Stimulated activated CD4-positive, alpha-beta T cell treated with anti-CD3 and anti-CD28 coated beads, Interleukin-1b, Interleukin-23, amount 100 ng/mL, for 48 hours (primary cell): ENCODE measurements around the gene AK8.
A peak's percentile ranks its signal among the peaks of the same experiment; 100 is the strongest.
"Not testable (repeated sequence)": the region's sequence is repeated elsewhere in the genome, so short reads cannot be mapped to it uniquely, and the experiment has no call there.

ENCODE experiments used
- DNase-seq: peaks from one replicate; pipeline ENCODE4 v3.0.0-alpha.2; 2020

Gene AK8

DNA sequence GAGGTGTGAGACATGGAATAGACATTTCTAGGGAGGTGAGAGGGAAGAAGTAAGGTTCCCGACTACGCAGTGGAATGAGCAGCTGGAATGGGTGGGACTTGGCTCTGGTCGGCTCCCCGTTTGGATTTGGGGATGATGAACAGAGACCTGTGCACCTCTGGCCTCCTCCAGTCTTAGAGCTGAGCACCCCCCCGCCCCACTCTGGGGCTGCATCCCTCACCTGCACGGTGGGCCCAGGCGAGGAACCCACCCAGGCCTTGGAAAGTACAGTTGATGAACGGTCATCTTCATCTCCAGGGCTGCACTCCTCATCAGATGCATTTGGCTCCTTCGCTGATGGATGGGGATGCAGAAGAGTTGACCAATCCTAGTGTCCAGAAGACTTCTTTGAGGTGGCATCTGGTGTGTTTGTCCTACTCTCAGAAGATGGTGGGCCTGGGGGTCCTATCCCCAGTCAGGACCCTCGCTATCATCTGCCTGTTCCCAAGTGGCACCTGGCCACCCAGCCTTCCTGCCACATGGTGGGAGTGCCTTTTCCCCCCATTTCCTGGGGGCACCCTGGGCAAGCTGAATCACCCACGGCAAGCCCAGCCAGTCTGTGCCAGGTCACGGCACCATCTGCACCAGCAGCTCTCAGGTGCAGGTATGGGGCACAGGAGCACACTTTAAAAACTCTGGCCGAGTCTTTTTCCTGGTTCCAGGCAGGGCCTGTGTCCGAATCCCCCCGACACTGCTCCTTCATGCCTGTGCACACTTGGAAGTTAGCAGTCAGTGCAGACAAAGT lies 137.4 kb downstream of the AK8 start:
- no peak for DNase-seq

DNA sequence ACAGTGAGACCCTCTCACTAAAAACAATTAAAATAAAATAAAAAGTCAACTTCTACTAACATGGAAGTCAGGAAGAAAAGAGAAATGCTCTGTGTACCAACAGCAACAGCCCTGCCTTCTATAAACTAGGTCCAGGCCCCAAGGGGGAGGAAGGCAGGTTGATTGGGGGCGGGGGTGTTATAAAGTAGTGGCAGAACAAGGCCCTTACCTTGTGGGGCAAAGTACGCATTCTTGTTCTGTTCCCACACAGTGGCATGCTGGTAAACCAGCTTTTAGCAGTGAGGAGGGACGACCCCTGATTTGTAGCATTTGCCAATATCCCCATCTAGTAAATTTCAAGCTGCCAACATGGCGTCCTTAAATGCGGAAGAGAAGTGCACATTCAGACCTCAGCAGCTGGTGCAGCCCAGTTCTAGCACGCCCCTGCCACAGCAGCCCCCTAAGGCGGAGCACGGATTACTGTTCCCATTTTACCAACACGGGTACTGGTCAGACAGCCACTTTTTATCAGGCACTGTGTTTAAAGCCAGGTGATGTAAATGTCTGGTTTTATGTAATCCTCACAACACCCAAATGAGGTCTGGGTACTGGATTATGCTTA lies 138.3 kb downstream of the AK8 start:
- no peak for DNase-seq

- no peak for DNase-seq
Measured at GRCh38 chr9:132733260-132733815, 144.7 kb downstream of the AK8 start.

DNA sequence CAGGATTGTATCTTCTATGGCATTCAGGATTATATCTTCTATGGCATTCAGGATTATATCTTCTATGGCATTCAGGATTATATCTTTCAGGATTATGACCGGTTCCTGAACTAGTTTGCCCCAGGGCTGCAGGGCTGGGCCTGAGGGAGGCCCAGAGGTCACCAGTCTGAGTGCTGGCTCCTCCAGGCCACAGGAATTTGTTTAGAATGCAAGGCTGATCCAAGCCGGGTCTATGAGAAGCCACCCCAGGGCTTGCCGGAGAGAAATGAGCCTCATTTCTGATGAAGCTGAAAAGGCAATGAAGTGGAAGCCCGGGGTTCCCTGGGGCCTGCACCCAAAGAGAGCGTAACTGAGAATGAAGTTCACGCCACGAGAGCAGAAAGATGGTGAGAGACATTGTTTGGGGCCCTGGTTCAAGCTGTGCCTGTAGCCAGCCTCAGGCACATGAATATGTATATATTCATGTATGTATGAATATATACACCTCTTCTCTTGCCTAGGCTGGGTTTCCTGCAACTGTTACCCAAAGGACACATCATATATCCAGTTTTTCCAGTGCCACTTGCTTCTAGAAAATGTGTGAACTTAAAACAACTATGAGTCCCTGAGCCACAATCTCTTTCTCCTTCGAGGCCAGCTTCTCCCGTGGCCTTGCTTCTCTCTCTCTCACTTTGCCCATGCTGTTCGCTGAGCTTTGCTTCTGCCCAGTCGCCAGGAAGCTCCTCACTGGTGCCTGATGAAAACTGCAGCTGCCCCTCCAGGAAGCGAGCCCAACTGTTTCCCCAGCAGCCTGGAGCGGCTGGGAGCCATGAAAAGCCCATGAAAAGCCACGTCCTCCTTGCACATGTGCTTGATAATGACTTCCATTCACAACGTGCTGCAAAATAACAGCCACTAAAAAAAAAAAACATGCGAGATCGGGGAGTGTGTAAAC lies 145.5 kb downstream of the AK8 start:
- DNase-seq = no peak

DNA sequence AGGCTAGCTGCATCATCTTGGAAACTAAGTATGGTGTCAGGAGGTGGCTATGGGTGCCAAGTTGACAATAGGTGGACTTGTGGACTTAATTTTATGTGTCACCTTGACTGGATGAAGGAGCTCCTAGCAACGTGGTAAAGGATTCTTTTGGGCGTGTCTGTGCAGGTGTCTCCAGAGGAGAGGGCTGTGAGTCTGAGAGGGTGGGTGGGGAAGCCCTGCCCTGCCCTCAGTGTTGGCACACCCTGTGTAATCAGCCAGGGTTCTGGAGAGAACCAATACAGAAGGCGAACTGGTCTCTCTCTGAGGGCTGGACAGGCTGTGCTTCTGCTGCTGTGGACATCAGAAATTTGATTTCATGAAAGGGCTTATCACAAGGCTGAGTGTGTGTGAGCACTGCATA lies 146.9 kb downstream of the AK8 start:
- no peak for DNase-seq

DNA sequence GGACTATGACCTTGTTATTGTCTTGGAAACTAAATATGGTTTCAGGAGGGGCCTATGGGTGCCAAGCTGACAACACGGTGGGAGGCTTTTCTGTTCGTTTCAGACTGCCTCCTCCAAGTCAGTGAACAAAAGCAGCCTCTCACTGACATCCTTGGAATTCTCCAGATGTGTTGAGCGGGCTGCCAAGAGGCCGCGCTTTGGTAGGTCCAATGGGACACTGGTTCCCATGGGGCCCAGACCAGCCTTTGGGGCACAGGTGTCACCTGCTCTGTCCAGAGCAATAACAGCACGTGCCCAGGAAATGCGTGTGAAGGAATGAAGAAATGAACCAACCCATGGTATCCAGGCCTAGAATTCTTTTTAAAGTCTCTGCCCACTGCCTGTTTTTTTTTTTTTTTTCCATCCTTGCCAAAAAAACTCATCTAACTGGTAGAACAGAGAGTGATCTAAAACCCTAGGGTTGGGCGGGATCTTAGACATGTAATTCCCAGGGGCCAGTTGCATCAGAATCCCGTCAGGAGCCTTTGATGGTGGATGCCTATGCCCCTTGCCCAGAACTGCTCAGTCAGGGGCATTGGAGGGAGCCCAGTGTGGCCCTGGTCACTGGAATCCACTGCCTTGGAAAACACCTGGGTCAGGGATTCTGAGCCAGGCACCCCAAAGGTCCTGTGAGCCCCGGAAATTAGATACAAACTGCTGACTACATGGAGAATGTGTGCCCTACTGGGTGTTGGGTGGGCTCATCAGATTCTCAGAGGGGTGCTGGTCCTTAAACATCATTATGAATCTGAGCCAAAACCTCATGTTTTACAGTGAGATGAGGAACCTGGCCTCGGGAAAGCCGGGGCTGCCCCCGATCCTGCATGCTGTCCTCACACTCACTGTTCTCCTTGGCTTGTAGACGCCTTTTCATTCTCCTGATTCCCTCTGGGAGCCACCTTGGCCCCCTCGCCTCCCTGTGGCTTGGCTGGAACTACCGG lies 147.7 kb downstream of the AK8 start:
- DNase-seq = no peak

GRCh38 chr9:132729235-132729890 lies 148.7 kb downstream of the AK8 start:
- DNase-seq = no peak

- DNase-seq = no peak
Measured at GRCh38 chr9:132728497-132728896, 149.6 kb downstream of the AK8 start.

GRCh38 chr9:132728071-132728470 lies 150.0 kb downstream of the AK8 start:
- no peak for DNase-seq

DNA sequence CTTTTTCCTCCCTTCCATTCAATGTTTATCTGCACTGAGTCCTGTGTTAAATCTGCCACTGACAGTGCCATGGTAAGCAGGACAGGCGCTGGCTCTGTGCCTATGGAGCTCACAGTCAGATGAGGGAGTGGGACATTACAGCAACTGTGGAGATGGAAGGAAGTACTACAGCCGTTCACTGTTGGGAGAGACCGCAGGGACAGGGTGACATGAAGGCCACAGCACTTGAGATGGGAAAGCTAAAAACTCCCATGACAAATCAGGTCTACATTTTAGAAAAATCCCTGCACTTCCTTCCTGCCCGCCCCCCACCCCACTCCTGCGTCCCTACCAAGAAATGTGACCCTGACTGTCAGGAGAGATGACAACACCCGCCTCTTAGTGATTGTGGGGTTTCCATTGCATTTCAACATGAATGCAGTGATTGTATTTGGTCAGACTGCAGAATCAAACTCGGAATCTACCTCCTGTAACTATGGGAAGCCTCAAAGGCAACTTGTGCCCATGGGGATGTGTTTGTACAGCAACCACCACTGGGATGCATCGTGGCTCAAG lies 151.4 kb downstream of the AK8 start:
- DNase-seq = no peak

DNA sequence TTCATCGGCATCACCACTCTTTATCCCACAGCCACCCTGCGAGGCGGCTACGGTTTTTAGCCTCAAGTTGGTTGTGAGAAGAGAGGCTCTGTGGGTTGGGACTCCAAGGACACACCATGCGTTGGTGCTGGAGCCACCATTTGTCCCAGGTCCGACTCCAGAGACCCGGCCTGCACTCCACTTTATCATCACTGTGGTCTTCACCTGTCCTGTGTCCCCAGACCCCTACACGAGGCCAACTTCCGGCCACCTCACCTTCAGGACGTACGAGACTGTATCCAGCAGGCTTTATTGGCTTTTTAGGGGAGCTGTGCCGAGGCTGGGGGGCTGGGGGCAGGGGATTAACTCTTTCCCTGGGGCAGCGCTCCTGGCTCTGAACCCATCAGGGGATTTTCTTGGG lies 152.8 kb downstream of the AK8 start:
- DNase-seq = no peak

GRCh38 chr9:132723809-132724208 lies 154.3 kb downstream of the AK8 start:
- DNase-seq = no peak

DNA sequence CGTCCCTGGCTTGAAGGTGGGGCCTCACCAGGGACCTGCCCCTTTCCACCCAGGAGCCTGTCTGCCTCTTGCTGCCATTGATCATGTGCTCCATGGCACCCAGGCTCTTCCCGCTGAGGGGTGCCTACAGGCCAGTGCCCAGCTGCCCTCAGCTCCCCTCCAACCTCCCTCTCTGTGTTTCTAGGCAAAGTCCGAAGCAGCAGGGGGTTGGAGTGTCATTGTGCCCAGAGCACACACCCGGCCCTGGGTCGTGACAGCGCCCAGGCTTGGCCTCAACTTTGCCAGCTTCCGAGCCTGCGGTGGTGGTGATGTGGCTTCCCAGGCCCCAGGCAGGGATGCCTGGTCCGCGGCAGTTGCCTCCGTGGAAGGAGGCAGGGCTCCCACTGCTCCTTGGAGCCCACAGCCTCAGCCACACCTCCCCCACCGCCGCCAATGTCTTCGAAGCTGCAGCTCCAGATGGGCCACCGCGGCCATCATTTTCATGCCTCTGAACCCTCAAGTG lies 155.5 kb downstream of the AK8 start:
- DNase-seq = no peak

DNA sequence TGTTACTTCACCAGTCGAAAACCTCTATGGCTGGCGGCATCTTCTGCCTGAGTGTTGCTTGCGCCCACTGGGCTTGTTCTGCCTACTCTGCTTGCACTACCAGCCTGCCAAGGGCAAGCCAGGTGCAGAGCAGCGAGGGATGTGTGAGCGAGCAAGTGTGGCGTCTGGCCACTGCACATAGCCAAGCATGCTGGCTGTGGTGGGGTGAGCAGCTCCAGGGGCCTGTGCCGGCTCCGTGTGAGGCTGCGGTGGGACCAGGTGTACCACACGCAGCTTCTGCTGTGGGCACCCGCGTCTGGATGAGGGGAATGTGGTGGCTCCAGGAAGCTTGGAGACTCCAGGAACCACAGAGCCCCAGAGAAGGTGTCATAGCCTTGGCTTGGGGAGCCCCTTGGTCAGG lies 156.4 kb downstream of the AK8 start:
- no peak for DNase-seq

- peak; percentile 5 for DNase-seq
Measured at GRCh38 chr9:132718381-132718928, 159.6 kb downstream of the AK8 start.

DNA sequence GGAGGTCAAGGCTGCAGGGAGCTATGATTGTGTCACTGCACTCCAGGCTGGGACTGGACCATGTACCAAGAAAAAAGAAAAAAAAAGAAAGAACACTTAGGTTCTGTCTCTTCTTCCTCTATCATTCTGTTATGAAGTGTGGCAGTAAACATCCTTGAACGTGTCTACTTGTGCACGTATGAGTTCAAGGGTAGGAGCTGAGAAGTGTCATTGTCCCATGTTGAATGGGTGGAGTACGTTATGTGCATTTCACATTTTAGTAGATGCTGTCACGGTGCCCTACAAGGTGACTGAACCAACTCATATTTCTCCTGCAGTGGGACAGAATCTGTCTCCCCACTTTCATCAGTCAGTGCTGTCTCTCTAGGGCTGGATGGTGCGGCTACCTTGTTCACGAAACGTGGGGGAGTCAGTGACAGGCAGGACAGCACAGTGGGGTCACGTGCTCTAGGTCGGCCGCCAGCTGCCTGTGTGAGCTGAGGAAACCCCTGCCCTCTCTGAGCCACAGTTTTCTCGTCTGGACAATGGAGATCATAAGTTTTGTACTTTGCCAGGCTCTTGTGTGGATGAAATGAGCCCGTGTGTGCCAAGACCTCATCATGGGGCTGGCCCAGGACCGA lies 160.6 kb downstream of the AK8 start:
- DNase-seq = no peak

- DNase-seq = no peak
Measured at GRCh38 chr9:132716007-132716406, 162.1 kb downstream of the AK8 start.

- DNase-seq = no peak
Measured at GRCh38 chr9:132712753-132713152, 165.3 kb downstream of the AK8 start.

DNA sequence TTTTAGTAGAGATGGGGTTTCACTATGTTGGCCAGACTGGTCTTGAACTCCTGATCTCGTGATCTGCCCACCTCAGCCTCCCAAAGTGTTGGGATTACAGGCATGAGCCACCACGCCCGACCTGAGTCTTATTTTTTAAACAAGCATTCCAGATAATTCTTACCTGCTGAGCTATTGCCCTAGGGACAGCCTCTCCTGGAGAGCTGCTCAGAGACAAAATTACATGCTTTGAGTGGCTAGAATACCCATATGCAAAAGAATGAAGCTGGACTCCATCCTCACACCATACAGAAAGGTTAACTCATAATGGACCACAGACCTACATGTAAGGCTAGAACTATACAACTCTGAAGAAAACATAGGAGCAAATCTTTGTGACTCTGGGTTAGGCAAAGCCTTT lies 166.2 kb downstream of the AK8 start:
- DNase-seq = no peak

GRCh38 chr9:132711152-132711551 lies 166.9 kb downstream of the AK8 start:
- DNase-seq = not testable (repeated sequence)
